Heart left ventricle (tissue), 16 donors: Measurements from ENCODE around the gene SYT15. TPM values are rescaled to one million over a fixed set of nuclear protein-coding genes. Genes with fewer than 3 reads are reported as not detected.
A peak's percentile ranks its signal among the peaks of the same experiment; 100 is the strongest.
"Not testable (repeated sequence)": the region's sequence is repeated elsewhere in the genome, so short reads cannot be mapped to it uniquely, and the experiment has no call there.

Source experiments
- ATAC-seq, 4 donors: fragments of 200-7000 bp; cut with Tn5 transposase; one replicate each; pipeline ENCODE4 v1.9.1; 2020 to 2022; ENCODE audit warnings: moderate library complexity in 4 of 4, mild to moderate bottlenecking in 3 of 4, moderate number of reproducible peaks in 1 of 4
- DNase-seq, 5 donors: peaks; one replicate each; pipeline ENCODE4 v3.0.0-alpha.2; 2020
- H3K27ac ChIP-seq, 12 donors: fragments of 200-600 bp; sonication (generic) in 4 of 12; one replicate each; pipeline versions ENCODE4 v1.5.0 to v1.8.0; 2016 to 2022; ENCODE audit warnings: mild to moderate bottlenecking in 2 of 12
- H3K27me3 ChIP-seq, 9 donors: fragments of 200-600 bp; sonication (generic) in 2 of 9; one replicate each; pipeline versions ENCODE4 v1.5.1 to v1.8.0; 2016 to 2022; ENCODE audit warnings: mild to moderate bottlenecking in 3 of 9
- H3K36me3 ChIP-seq, 9 donors: fragments of 200-600 bp; sonication (generic) in 2 of 9; one replicate each; pipeline versions ENCODE4 v1.5.0 to v1.8.0; 2018 to 2022; ENCODE audit warnings: mild to moderate bottlenecking in 2 of 9
- H3K4me1 ChIP-seq, 12 donors: fragments of 200-600 bp; sonication (generic) in 4 of 12; one replicate each; pipeline versions ENCODE4 v1.5.0 to v1.8.0; 2016 to 2022; ENCODE audit warnings: mild to moderate bottlenecking in 3 of 12
- H3K4me3 ChIP-seq, 12 donors: fragments of 200-600 bp; sonication (generic) in 4 of 12; one replicate each; pipeline versions ENCODE4 v1.5.0 to v1.8.0; 2017 to 2022; ENCODE audit warnings: mild to moderate bottlenecking in 9 of 12, moderate library complexity in 4 of 12
- H3K9me3 ChIP-seq, 12 donors: fragments of 200-600 bp; sonication (generic) in 4 of 12; one replicate each; pipeline versions ENCODE4 v1.5.0 to v1.8.0; 2016 to 2022; ENCODE audit warnings: mild to moderate bottlenecking in 1 of 12
- CTCF ChIP-seq, 12 donors: fragments of 200-600 bp; sonication (generic) in 4 of 12; IDR thresholded peaks; one replicate each; pipeline versions ENCODE4 v1.5.0 to v1.8.0; 2018 to 2022; ENCODE audit warnings: antibody characterized with exemption in 12 of 12, mild to moderate bottlenecking in 5 of 12
- POLR2A ChIP-seq, 2 donors: fragments of 450-650 bp; IDR thresholded peaks; one replicate each; pipeline ENCODE4 v1.6.1; 2017; ENCODE audit warnings: antibody characterized with exemption in 2 of 2, mild to moderate bottlenecking in 2 of 2, moderate library complexity in 2 of 2
- WGBS, 4 donors: extraction: QIAGEN DNeasy Blood & Tissue Kit in 2 of 4; methylation state at CpG; one replicate each; pipeline versions ENCODE4 v1.1.5 to v1.1.7; 2013 to 2018; 5-methylcytosine and 5-hydroxymethylcytosine counted together
- intact Hi-C, 10 donors: fragments of 100-400 bp; cut with DNase I; formaldehyde crosslinking; loops; one replicate each; pipeline versions ENCODE4 v1.11.1 to v1.14.2; 2022
- polyA plus RNA-seq, 2 donors: library from polyadenylated mRNA; stranded (reverse); fragments of 200-250 nt; gene quantifications; one replicate each; pipeline ENCODE4 v1.2.3, GENCODE V29; 2013
- total RNA-seq, 9 donors: library from RNA; depleted of rRNA in 2 of 9; stranded (reverse); fragments of >200 nt in 2 of 9; fragmentation: NEBNext Ultra II Directional in 3 of 9; extraction: Animal tissue kit (Norgen Biotek cat#: 25700) in 3 of 9; gene quantifications; one replicate each; pipeline versions ENCODE4 v1.1.0 to v1.2.4, GENCODE V29; 2016 to 2023
- donor health status: ischemic (EF 13 %, LVEDD 7.1; RV severe dilation, severe dysfunction).
- donor health status: healthy with polysubstance abuse.
- donor health status: DM: no; HTN: yes; CAD: no.
- donor health status: DM: no; HTN: no; CAD: no.
- donor health status: ischemic (EF 25% LVEDD 6.9; RV normal size, moderate dysfunction).
- donor health status: ischemic (EF 25% LVEDD 5.7; RV mildly dilated, moderate dysfunction).
- donor health status: healthy.
- donor health status: DM: yes; HTN: yes; CAD: no.
- donor health status: ischemic (EF 35%, LVEDD 5.7; RV mildly dilated, moderate dysfunction).
- donor health status: nonischemic (EF 11% LVEDD 7.7; RV severe dilation, severe dysfunction).
- donor health status: DM: yes; HTN: yes; CAD: no.
- donor health status: PGD.
- donor health status: ischemic (EF 29% LVEDD 5.4; RV normal size, mild dysfunction).
- donor health status: nonischemic (EF 23%, LVEDD 6.1; RV moderate dilation, normal function).

The SYT15 gene
- total and polyA plus RNA-seq, 11 donors, result 1.0 to 5.2 (median 2.7) TPM

DNA sequence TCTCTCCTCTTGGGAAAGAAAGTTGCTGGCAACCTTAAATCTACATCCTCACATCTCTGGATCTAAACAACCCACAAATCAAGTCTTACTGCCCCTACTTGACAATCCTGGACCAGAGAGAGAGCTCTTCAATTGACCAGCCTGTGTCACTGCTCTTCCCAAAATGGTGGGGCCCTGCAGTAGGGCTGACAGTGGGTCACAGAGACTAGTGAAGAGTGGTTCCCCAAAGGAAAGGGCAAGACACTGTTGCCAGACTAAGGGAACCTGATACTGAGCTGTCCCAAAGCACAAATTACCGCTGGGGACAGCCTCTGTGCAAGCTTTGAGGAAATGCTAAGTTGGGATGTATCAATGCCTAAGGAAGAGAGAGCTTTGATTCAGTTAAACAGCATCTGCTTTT is 18.0 kb upstream of the SYT15 start:
- no peak overlapping the region for H3K27ac ChIP-seq
- ATAC-seq (no peak), DNase-seq (peak in 2 of 5 donors; percentile 4 to 35)
- H3K4me3 ChIP-seq, result no peak overlapping the region
- intact Hi-C loops, result no loop called here
- TF ChIP-seq POLR2A (IDR thresholded peaks at IDR 0.05) (no peak), CTCF (IDR thresholded peaks at IDR 0.05) (no peak)
- peaks cover 0 to 10% (median 3%) of the 10 kb centered on the region in 12 donors for H3K4me1 ChIP-seq
- 46 to 79% (median 61%) methylated on average over 1 of the region's 1 CpG for WGBS, 4 donors
- H3K36me3 ChIP-seq, result no peaks in the 10 kb centered on the region
- no peaks in the 10 kb centered on the region for H3K9me3 ChIP-seq
- H3K27me3 ChIP-seq, result peaks cover 30 to 53% (median 40%) of the 10 kb centered on the region in 9 donors

DNA sequence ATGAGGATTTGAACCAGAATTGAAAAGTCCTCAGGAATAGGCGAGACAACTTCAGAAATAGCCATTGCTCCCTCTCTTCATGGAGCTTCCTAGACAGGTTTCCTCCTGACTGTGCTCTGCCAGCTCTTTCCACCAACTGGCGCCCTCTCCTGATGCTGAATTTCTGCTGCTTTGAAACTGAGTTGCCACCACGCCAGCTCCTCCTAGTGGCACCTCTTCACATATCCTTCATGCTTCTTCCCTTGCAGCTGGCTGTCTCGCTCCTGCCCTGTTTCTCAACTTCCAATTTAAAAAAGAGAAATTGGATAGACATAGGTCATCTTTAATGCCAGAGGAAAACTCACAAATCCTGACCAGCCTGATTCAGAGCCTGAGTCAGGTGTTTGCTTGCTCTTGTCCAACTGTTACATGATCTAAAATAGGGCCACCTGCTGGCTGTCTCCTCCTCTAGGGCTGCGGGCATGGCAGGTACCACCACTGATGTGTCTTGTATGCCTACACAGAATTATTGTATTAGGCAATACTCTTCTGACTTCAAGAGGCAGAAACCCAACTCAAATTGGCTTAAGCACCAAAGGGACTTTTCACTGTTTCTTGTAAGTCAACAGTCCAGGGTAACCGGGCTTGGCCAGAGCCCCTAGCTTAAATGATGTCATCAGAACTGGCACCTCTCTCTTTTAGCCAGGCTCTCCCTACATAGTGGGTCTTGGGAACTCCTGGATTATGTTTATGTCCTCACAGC is 13.2 kb upstream of the SYT15 start:
- H3K4me1 ChIP-seq, H3K27me3 ChIP-seq, H3K4me3 ChIP-seq, intact Hi-C loops, H3K36me3 ChIP-seq, H3K27ac ChIP-seq, H3K9me3 ChIP-seq: not testable (repeated sequence)
- TF ChIP-seq CTCF (IDR thresholded peaks at IDR 0.05), result peak; percentile 38 to 71 (median 56)
- DNase-seq, result peak; percentile 41 to 68 (median 52)
- 11 to 18% (median 14%) methylated on average over 4 of the region's 6 CpGs for WGBS, 4 donors
- ATAC-seq, result peak; percentile 79 to 93 (median 88)

GRCh38 chr10:46567151-46567550 is 11.8 kb upstream of the SYT15 start:
- H3K4me1 ChIP-seq, H3K9me3 ChIP-seq, ATAC-seq, H3K36me3 ChIP-seq, DNase-seq, H3K4me3 ChIP-seq, intact Hi-C loops, H3K27me3 ChIP-seq, H3K27ac ChIP-seq: not testable (repeated sequence)
- 91 to 100% (median 99%) methylated on average over 1 to 4 of the region's 9 CpGs for WGBS, 4 donors

DNA sequence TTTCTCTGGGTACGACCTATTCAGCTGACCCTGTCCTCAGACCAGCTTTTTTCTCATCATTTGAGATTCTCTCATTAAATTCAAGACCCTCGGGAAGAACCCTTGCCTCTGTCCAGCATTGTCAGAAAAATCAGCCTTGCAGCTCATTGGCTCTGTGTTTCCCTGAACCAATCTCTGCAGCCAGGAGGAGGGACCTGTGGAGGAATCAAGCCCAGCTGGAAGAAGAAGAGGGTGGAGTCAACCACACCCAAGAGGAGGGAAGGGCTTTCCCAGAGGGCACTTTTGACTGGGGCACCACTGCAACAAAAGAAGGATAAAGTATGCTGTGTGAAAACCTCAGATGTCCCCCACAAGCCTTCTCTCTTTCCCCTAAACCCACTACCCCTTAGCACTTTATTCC is 8.3 kb upstream of the SYT15 start:
- intact Hi-C loops, DNase-seq, ATAC-seq, H3K9me3 ChIP-seq, H3K4me3 ChIP-seq, H3K27me3 ChIP-seq, H3K36me3 ChIP-seq, H3K27ac ChIP-seq, H3K4me1 ChIP-seq: not testable (repeated sequence)
- no CpG with 5 or more reads among the region's 2 CpGs for WGBS, 4 donors

- H3K36me3 ChIP-seq, intact Hi-C loops, H3K27me3 ChIP-seq, H3K4me3 ChIP-seq, H3K9me3 ChIP-seq, H3K27ac ChIP-seq, H3K4me1 ChIP-seq: not testable (repeated sequence)
- WGBS, 4 donors, result 30 to 49% (median 39%) methylated on average over 2 to 3 of the region's 4 CpGs
- DNase-seq (peak in 2 of 5 donors; percentile 23 to 50), ATAC-seq (peak; percentile 18 to 79 (median 45))
Observed at GRCh38 chr10:46572765-46573164, 6.2 kb upstream of the SYT15 start.

- ATAC-seq, H3K27me3 ChIP-seq, H3K4me1 ChIP-seq, H3K36me3 ChIP-seq, DNase-seq, intact Hi-C loops, H3K27ac ChIP-seq, H3K4me3 ChIP-seq, H3K9me3 ChIP-seq: not testable (repeated sequence)
- WGBS, 4 donors, result 67 to 89% (median 79%) methylated on average over 2 to 4 of the region's 5 CpGs
Observed at GRCh38 chr10:46573314-46573713, 5.6 kb upstream of the SYT15 start.

DNA sequence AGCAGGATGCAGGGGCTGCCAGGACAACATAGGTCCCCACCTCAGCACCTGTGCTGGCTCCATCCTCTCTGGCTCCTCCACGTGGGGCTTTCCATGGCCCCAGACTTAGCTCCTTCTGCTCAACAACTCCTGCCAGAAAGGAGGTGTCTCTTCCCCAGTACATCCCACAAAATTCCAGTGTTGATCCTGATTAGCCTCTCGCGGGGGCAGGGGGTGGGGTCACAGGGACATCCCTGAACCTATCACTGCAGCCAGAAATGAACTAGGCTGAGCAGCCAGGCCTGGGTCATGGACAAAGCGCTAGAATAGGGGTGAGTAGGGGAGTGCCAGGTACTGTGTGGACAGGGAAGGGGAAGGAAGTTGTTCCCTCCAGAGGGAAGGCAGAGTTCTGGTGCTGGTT is 5.0 kb upstream of the SYT15 start:
- H3K27ac ChIP-seq, ATAC-seq, DNase-seq, H3K27me3 ChIP-seq, H3K4me1 ChIP-seq, H3K36me3 ChIP-seq, H3K4me3 ChIP-seq, H3K9me3 ChIP-seq, intact Hi-C loops: not testable (repeated sequence)
- 49 to 100% (median 65%) methylated on average over 1 to 3 of the region's 4 CpGs for WGBS, 4 donors

DNA sequence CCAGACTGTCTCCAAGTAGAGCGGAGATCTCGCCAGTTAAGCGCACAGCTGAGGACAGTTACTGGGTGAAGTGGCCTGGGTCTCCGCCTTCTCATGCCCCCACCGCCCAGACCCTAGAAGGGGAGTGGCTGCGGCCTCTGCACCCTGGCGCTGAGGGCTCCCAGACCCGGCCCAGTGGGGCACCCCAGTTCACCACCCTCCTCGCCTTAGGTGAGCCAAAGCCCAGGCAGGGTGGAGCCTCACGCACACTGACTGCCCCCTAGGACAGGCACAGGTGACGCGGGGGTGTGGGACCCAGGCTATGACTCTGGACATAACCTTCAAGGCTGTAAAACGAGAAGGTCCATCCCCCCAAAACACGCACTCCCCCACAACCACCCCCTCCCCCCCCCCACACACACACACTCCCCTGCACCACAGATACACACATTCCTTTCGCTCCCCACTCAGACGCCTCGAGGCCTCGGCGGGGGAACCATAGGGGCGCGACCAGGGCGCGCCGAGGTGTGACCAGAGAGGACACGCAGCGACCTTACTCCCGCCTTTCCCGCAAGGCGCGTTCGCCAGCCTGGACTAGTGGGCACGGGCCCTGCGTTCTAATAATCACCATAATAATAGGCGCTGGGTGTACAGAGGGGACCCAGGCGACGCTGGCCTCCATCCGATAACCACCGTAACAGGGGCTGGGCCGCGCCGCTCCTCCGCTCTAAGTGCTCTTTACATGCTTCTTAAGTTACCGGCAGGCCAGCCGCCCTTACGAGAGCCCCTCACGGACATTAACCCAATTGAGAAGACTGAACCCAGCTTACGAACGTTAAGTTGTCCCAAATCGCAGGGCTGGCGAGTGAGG is 1.1 kb upstream of the SYT15 start:
- intact Hi-C loops, H3K9me3 ChIP-seq, ATAC-seq, H3K27me3 ChIP-seq, H3K27ac ChIP-seq, H3K4me1 ChIP-seq, H3K36me3 ChIP-seq: not testable (repeated sequence)
- peak in 1 of 5 donors; percentile 7 for DNase-seq
- 32 to 94% (median 60%) methylated on average over 5 to 41 of the region's 50 CpGs for WGBS, 4 donors
- H3K4me3 ChIP-seq, result peak overlapping the region in 7 of 12 donors; percentile 7 to 42 (median 29)

- peak in 1 of 5 donors; percentile 12 for DNase-seq
- H3K27me3 ChIP-seq, H3K4me3 ChIP-seq, ATAC-seq, intact Hi-C loops, H3K27ac ChIP-seq, H3K36me3 ChIP-seq, H3K4me1 ChIP-seq, H3K9me3 ChIP-seq: not testable (repeated sequence)
- 44 to 45% methylated on average over 12 of the region's 21 CpGs; no CpG with 5 or more reads in 2 of the 4 donors for WGBS, 4 donors
Observed at GRCh38 chr10:46579378-46579777, 450 bp downstream of the SYT15 start.
